HepG2 (cell line): ENCODE results near the gene CHD9. TPM values are rescaled to one million over a fixed set of nuclear protein-coding genes. Genes with fewer than 3 reads are reported as not detected.

Experiments used
- ATAC-seq: fragments of 200-7000 bp; cut with Tn5 transposase; 3 replicates; pipeline ENCODE4 v1.9.1; 2020; ENCODE audit warnings: mild to moderate bottlenecking, moderate library complexity
- BruUV-seq: library from RNA; stranded (reverse); fragments of 400-500 nt; replicated peaks from 2 replicates; lab custom pipeline; 2021; lab: Mats Ljungman, UMichigan
- CTCF ChIA-PET: fragments of 300-600 bp; formaldehyde crosslinking; extraction: SDS; loops from one replicate; lab custom pipeline; 2021; ENCODE audit warnings: low total read pairs, inconsistent platforms, low intra/inter-chr PET ratio; lab: Yijun Ruan, JAX
- POLR2A ChIA-PET: fragments of 350-600 bp; sonication (Branson Sonifier 250); formaldehyde crosslinking; loops from one replicate; lab custom pipeline; 2020; ENCODE audit warnings: antibody characterized with exemption, inconsistent platforms; lab: Yijun Ruan, JAX
- DNase-seq: peaks from one replicate; pipeline ENCODE4 v3.0.0-alpha.2; 2015; ENCODE audit warnings: low spot score
- FAIRE-seq: peaks from 3 replicates; lab custom pipeline; 2011; peaks lifted over from hg19 to GRCh38; lab: Jason Lieb, UNC
- H2AFZ ChIP-seq: one replicate; pipeline ENCODE4 v1.6.1; 2011; ENCODE audit warnings: low read length, inconsistent platforms
- H3K27ac ChIP-seq: fragments of 300-600 bp; 3 replicates; pipeline ENCODE4 v1.8.0; 2011; ENCODE audit warnings: mixed run types, mild to moderate bottlenecking, mixed read lengths, low read length, inconsistent platforms; ENCODE audit not compliant: insufficient read depth; ENCODE audit errors: extremely low read length
- H3K27me3 ChIP-seq, 2 experiments: fragments of 200-600 bp in 1 of 2; 2 replicates in 1 of 2; 3 replicates in 1 of 2; pipeline versions ENCODE4 v1.6.0 to v1.8.0; 2011; ENCODE audit warnings: low read length in 2 of 2, mild to moderate bottlenecking in 2 of 2, moderate library complexity in 2 of 2, inconsistent platforms in 1 of 2; ENCODE audit not compliant: insufficient read depth in 2 of 2, control insufficient read depth in 1 of 2
- H3K36me3 ChIP-seq, 2 experiments: fragments of 200-600 bp in 1 of 2; replicated peaks in 1 of 2; 2 replicates in 1 of 2; 3 replicates in 1 of 2; pipeline versions ENCODE4 v1.5.1 to v1.8.0; 2011; ENCODE audit warnings: low read length in 2 of 2, inconsistent platforms in 1 of 2; ENCODE audit not compliant: insufficient read depth in 2 of 2, control insufficient read depth in 1 of 2
- H3K4me1 ChIP-seq: 2 replicates; pipeline ENCODE4 v1.5.1; 2012; ENCODE audit warnings: low read length, inconsistent platforms; ENCODE audit not compliant: insufficient read depth
- H3K4me2 ChIP-seq: 2 replicates; pipeline ENCODE4 v1.6.0; 2011; ENCODE audit warnings: low read depth, low read length, inconsistent platforms
- H3K4me3 ChIP-seq, 3 experiments: fragments of 200-600 bp in 1 of 3; sonication (generic), shearing (Covaris generic) in 1 of 3; replicated peaks in 1 of 3; 2 replicates each; pipeline ENCODE4 v1.5.1; 2011 to 2016; ENCODE audit warnings: low read length in 3 of 3, inconsistent platforms in 2 of 3, low read depth in 2 of 3, mild to moderate bottlenecking in 2 of 3, control low read depth in 1 of 3, mixed read lengths in 1 of 3; ENCODE audit not compliant: insufficient read depth in 1 of 3
- H3K79me2 ChIP-seq: one replicate; pipeline ENCODE4 v1.6.1; 2011; ENCODE audit warnings: low read length, inconsistent platforms; ENCODE audit not compliant: insufficient read depth
- H3K9ac ChIP-seq: 2 replicates; pipeline ENCODE4 v1.6.0; 2011; ENCODE audit warnings: mild to moderate bottlenecking, low read depth, low read length, inconsistent platforms; ENCODE audit not compliant: insufficient read depth
- H3K9me3 ChIP-seq: 2 replicates; pipeline ENCODE4 v1.5.1; 2012; ENCODE audit warnings: mild to moderate bottlenecking, low read length
- H4K20me1 ChIP-seq: 2 replicates; pipeline ENCODE4 v1.6.0; 2011; ENCODE audit warnings: inconsistent platforms, mild to moderate bottlenecking, low read length, moderate library complexity; ENCODE audit not compliant: insufficient read depth
- FIP1L1 ChIP-seq: fragments of 200-400 bp; formaldehyde crosslinking; IDR thresholded peaks from 2 replicates; pipeline ENCODE4 v1.6.1; 2018; ENCODE audit warnings: low read depth, mild to moderate bottlenecking, low read length, moderate library complexity, borderline replicate concordance; ENCODE audit not compliant: insufficient read depth
- FUBP1 ChIP-seq: sonication (generic); formaldehyde crosslinking; IDR thresholded peaks from 2 replicates; pipeline ENCODE4 v1.5.1; 2020; ENCODE audit warnings: missing genetic modification reagents, mild to moderate bottlenecking, borderline replicate concordance
- GPN1 ChIP-seq: sonication (generic); formaldehyde crosslinking; IDR thresholded peaks from 2 replicates; pipeline ENCODE4 v1.5.1; 2020; ENCODE audit warnings: missing genetic modification reagents, borderline replicate concordance
- HIC2 ChIP-seq: sonication (generic); formaldehyde crosslinking; IDR thresholded peaks from 2 replicates; pipeline ENCODE4 v1.9.0; 2022; ENCODE audit warnings: low read depth, missing genetic modification reagents
- HNF1A ChIP-seq, 2 experiments: sonication (generic) in 1 of 2; formaldehyde crosslinking in 1 of 2; IDR thresholded peaks; 2 replicates each; pipeline versions ENCODE4 v1.4.0 to v1.6.1; 2016 to 2020; ENCODE audit warnings: borderline replicate concordance in 1 of 2, low read depth in 1 of 2, mild to moderate bottlenecking in 1 of 2, missing genetic modification reagents in 1 of 2
- HOXA7 ChIP-seq: sonication (generic); formaldehyde crosslinking; IDR thresholded peaks from 2 replicates; pipeline ENCODE4 v1.8.1; 2022; ENCODE audit warnings: mild to moderate bottlenecking, missing genetic modification reagents, moderate library complexity
- ISX ChIP-seq: sonication (generic); formaldehyde crosslinking; conservative IDR thresholded peaks from 2 replicates; pipeline ENCODE4 v1.5.0; 2020; ENCODE audit warnings: missing genetic modification reagents
- SMAD3 ChIP-seq: sonication (generic); formaldehyde crosslinking; IDR thresholded peaks from 2 replicates; pipeline ENCODE4 v1.4.0; 2020; ENCODE audit warnings: missing genetic modification reagents
- ZBTB1 ChIP-seq: sonication (generic); formaldehyde crosslinking; IDR thresholded peaks from 2 replicates; pipeline ENCODE4 v1.4.0; 2020; ENCODE audit warnings: missing genetic modification reagents, borderline replicate concordance
- ZBTB26 ChIP-seq: IDR thresholded peaks from 2 replicates; pipeline ENCODE4 v1.6.1; 2016; ENCODE audit warnings: missing compliant biosample characterization, missing genetic modification reagents, borderline replicate concordance
- WGBS: methylation state at CpG from one replicate; pipeline ENCODE4 v1.1.6; 2017; ENCODE audit warnings: low lambda C conversion rate; 5-methylcytosine and 5-hydroxymethylcytosine counted together
- in situ Hi-C: cut with HindIII; loops from 2 replicates; pipeline ENCODE4 v1.10.0; 2017; ENCODE audit warnings: low pct_unique_long_range_greater_than_20kb; ENCODE audit not compliant: extremely low pct_ligation_motif_present
- intact Hi-C: fragments of 100-400 bp; cut with micrococcal nuclease; formaldehyde crosslinking; loops from one replicate; pipeline ENCODE4 v1.10.0; 2022; ENCODE audit not compliant: unreplicated experiment
- polyA plus RNA-seq, 8 experiments: library from polyadenylated mRNA; depleted of rRNA in 3 of 8; stranded (reverse) in 7 of 8; unstranded in 1 of 8; fragments of >200 nt; fragmentation: Illumina TruSeq in 4 of 8; extraction: Trizol in 4 of 8; gene quantifications; 2 replicates each; pipeline versions ENCODE4 v1.2.1 to v1.2.3, GENCODE V29; 2011 to 2016; ENCODE audit warnings: low read depth in 4 of 8, missing spikeins in 1 of 8, mixed read lengths in 1 of 8; ENCODE audit not compliant: insufficient read depth in 1 of 8
- total RNA-seq, 5 experiments: library from RNA; depleted of rRNA; stranded (reverse); fragments of >200 nt; fragmentation: Illumina TruSeq; extraction: Trizol; gene quantifications; 2 replicates each; pipeline ENCODE4 v1.2.3, GENCODE V29; 2016; ENCODE audit warnings: low read depth in 1 of 5

CHD9 gene
- total and polyA plus RNA-seq, 2 of the 13 experiments (the other 11 are each of a cell fraction or from before 2014, with no cell fraction given), result 23.4 to 27.7 TPM

- no peak for TF ChIP-seq HIC2 (CRISPR knock-in tag)
- no peak for TF ChIP-seq ZBTB26 (CRISPR knock-in tag)
- TF ChIP-seq GPN1 (CRISPR knock-in tag), result no peak
- no peak for TF ChIP-seq SMAD3 (CRISPR knock-in tag)
- no peak for TF ChIP-seq FIP1L1
Measured at GRCh38 chr16:53097190-53097589, 42.4 kb downstream of the CHD9 start (continued).

GRCh38 chr16:53098526-53099317 lies 43.9 kb downstream of the CHD9 start:
- peak overlapping the region; percentile 74 for H3K9ac ChIP-seq
- H3K36me3 ChIP-seq, result no peaks in the 10 kb centered on the region
- no peaks in the 10 kb centered on the region for H3K9me3 ChIP-seq
- no peaks in the 10 kb centered on the region; a peak in 1 of 5 replicates for H3K27me3 ChIP-seq
- H3K27ac ChIP-seq, result peak overlapping the region; percentile 78
- no peak overlapping the region for H2AFZ ChIP-seq
- H3K79me2 ChIP-seq, result peaks cover 18% of the 10 kb centered on the region
- BruUV-seq, result TSS peak; percentile 100
- DNase-seq (peak; percentile 48), FAIRE-seq (no peak), ATAC-seq (peak; percentile 65)
- in situ Hi-C loops, result no loop called here
- intact Hi-C loops, result loop anchor here (1.0 kb wide), 2 partner anchors 32 to 43 kb away; no protein-coding TSS in a partner anchor
- ChIA-PET POLR2A (interaction anchor here (1.1 to 3.2 kb wide), 9 partner anchors 8 to 50 kb away, joined by 3 to 35 read pairs (median 5); partner anchors contain the start of genes CHD9 and CHD9NB), CTCF (no interaction called here)
- H3K4me3 ChIP-seq, result peak overlapping the region; percentile 57 to 74 (median 67)
- H4K20me1 ChIP-seq, result peaks cover 4% of the 10 kb centered on the region; the same call in 1 of the 2 replicates
- H3K4me2 ChIP-seq, result peak overlapping the region; percentile 93
- WGBS, result 51% methylated on average over 16 of the region's 16 CpGs
- peaks cover 49% of the 10 kb centered on the region for H3K4me1 ChIP-seq
- TF ChIP-seq HNF1A (IDR thresholded peaks at IDR 0.05; ENCODE audit: low read depth) (no peak), HNF1A (CRISPR knock-in tag; IDR thresholded peaks at IDR 0.05; ENCODE audit: borderline replicate concordance) (0 out of 2 replicates have a peak, but pooled peaks have one; percentile 4), ISX (CRISPR knock-in tag) (no peak), FUBP1 (no peak), ZBTB1 (CRISPR knock-in tag) (no peak), HOXA7 (CRISPR knock-in tag) (no peak)
